IPS-18a (cell line): ENCODE results near the gene LYPD4.

Experiments
- H3K27ac ChIP-seq: one replicate; pipeline ENCODE4 v1.5.1; 2013; ENCODE audit warnings: low read length
- H3K27me3 ChIP-seq: one replicate; pipeline ENCODE4 v1.6.1; 2013; ENCODE audit warnings: mild to moderate bottlenecking, low read length; ENCODE audit not compliant: control insufficient read depth, insufficient read depth
- H3K36me3 ChIP-seq: one replicate; pipeline ENCODE4 v1.6.1; 2013; ENCODE audit warnings: low read depth, low read length; ENCODE audit not compliant: control insufficient read depth
- H3K4me1 ChIP-seq: one replicate; pipeline ENCODE4 v1.6.1; 2013; ENCODE audit warnings: low read depth, low read length; ENCODE audit not compliant: control insufficient read depth
- H3K4me3 ChIP-seq: one replicate; pipeline ENCODE4 v1.5.1; 2013; ENCODE audit warnings: low read length
- H3K9ac ChIP-seq: one replicate; pipeline ENCODE4 v1.6.1; 2013; ENCODE audit warnings: mild to moderate bottlenecking, low read length, moderate library complexity
- H3K9me3 ChIP-seq: one replicate; pipeline ENCODE4 v1.6.1; 2013; ENCODE audit warnings: low read depth, low read length; ENCODE audit not compliant: control insufficient read depth

Gene LYPD4

DNA sequence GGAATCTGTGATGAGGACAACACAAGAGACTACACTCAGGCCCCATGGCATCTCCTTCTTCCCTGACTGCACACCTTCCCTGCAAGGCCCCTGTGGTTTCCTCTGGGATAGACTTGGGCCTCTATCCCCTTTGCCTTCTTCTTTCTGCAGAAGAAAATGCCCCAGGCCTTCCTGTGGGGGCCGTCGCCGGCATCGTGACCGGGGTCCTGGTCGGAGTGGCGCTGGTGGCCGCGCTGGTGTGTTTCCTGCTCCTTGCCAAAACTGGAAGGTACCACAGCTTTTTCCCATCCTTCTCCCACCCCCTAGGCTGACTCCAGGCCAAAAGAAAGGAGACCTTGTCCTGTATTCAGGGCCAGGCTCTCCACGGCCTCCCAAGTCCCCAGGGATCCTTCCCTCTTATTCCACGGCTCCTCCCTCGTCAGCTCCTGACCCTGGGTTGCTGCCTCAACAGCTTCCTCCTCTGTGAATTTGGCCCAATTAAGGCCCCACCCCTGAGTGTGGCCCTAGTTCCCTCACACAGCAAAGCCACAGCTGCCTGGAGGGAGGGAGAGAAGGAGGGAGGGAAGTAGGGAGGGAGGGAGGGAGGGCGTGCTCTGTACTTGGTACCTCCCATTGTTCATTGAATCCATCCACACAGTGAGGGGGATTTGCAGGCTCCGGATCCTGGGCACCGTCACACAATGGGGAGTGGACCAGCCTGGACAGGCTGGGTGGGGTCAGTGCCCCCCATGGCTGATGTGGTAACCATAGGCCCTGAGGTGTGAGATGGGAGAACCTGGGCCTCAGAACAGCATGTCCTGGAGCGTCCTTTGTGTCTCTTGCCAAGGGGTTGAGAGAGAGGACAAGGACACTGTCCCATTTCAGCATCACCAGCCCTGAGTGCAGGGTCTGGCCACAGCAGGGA is 35.6 kb downstream of the LYPD4 start:
- H3K36me3 ChIP-seq, result no peaks in the 10 kb centered on the region
- peaks cover 8% of the 10 kb centered on the region for H3K27me3 ChIP-seq
- H3K4me3 ChIP-seq, result no peak overlapping the region
- no peak overlapping the region for H3K27ac ChIP-seq
- H3K4me1 ChIP-seq, result no peaks in the 10 kb centered on the region
- H3K9ac ChIP-seq, result no peak overlapping the region
- no peaks in the 10 kb centered on the region for H3K9me3 ChIP-seq

DNA sequence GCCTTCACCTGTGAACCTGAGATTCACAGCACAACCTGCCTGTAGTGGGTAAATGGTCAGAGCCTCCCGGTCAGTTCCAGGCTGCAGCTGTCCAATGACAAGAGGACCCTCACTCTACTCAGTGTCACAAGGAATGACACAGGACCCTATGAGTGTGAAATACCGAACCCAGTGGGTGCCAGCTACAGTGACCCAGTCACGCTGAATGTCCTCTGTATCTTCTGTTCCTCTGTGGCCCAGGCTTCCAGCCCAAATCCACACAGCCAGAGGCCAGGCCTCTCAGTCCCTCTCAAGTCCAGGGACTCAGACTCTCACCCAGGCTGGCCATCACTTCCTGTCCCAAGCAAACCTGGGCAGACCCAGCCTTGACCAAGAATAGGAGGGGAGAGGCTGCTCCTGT is 37.3 kb downstream of the LYPD4 start:
- Histone ChIP-seq H3K27ac (no peak overlapping the region), H3K4me3 (no peak overlapping the region), H3K4me1 (no peaks in the 10 kb centered on the region), H3K27me3 (no peaks in the 10 kb centered on the region), H3K9ac (no peak overlapping the region), H3K36me3 (no peaks in the 10 kb centered on the region), H3K9me3 (no peaks in the 10 kb centered on the region)

DNA sequence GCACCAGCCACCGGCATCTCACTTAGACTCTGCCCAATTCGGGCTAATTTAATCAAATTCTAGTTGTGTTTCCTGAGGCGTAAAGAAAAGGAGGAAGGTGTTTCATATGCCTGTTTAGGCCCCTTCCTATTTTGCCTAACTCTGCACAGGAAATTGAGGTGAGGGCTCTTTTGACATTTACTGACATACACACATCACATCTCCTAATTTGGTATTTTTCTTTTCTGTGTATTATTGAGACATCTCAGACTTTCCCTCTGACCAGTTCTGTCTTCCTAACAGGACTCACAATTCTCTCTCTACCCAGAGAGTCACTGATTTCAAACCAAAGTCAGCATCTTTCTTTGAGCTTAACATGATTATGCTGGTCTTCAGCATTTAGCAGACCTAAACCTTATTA is 40.1 kb downstream of the LYPD4 start:
- H3K4me3 ChIP-seq, result no peak overlapping the region
- H3K27me3 ChIP-seq, result no peaks in the 10 kb centered on the region
- no peaks in the 10 kb centered on the region for H3K9me3 ChIP-seq
- H3K27ac ChIP-seq, result no peak overlapping the region
- H3K36me3 ChIP-seq, result no peaks in the 10 kb centered on the region
- no peak overlapping the region for H3K9ac ChIP-seq
- no peaks in the 10 kb centered on the region for H3K4me1 ChIP-seq

DNA sequence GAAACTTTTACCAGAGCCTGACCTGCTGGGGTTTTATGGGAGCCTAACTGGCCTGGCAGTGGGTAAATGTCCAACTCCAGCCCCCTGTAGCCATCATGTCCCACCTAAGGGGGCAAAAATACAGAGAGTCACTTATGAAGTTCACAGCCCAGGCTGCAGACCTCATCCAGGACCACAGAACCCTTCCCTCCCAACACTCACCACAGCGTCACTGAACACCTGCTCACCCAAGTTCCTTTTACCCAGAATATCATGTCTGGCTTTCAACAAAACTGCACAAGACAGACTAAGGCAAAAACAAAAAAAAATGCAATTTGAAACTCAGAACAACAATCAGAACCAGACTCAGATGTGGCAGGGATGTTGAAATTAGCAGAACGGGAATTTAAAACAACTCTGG is 41.7 kb downstream of the LYPD4 start:
- Histone ChIP-seq H3K9me3 (no peaks in the 10 kb centered on the region), H3K27ac (no peak overlapping the region), H3K4me3 (no peak overlapping the region), H3K36me3 (no peaks in the 10 kb centered on the region), H3K27me3 (no peaks in the 10 kb centered on the region), H3K9ac (no peak overlapping the region), H3K4me1 (no peaks in the 10 kb centered on the region)

DNA sequence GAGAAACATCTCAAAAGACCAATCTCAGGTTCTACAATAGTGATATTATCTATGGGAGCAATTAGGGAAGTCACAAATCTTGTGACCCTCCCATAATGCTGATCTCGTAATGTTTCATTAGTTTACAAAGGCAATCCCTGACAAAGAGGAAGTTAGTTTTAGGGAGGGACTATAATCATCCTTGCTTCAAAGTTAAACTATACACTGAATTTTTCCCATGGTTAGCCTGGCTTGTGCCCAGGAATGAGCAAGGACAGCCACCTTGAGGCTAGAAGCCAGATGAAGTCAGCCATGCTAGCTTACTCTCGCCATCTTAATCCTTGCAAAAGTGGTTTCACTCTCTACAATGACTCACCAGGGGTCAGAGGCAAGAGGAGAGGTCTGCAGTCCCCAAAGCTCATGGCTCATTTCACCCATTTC is 42.7 kb downstream of the LYPD4 start:
- H3K9me3 ChIP-seq, result no peaks in the 10 kb centered on the region
- no peak overlapping the region for H3K27ac ChIP-seq
- no peaks in the 10 kb centered on the region for H3K4me1 ChIP-seq
- H3K27me3 ChIP-seq, result no peaks in the 10 kb centered on the region
- H3K9ac ChIP-seq, result no peak overlapping the region
- H3K4me3 ChIP-seq, result no peak overlapping the region
- H3K36me3 ChIP-seq, result no peaks in the 10 kb centered on the region

DNA sequence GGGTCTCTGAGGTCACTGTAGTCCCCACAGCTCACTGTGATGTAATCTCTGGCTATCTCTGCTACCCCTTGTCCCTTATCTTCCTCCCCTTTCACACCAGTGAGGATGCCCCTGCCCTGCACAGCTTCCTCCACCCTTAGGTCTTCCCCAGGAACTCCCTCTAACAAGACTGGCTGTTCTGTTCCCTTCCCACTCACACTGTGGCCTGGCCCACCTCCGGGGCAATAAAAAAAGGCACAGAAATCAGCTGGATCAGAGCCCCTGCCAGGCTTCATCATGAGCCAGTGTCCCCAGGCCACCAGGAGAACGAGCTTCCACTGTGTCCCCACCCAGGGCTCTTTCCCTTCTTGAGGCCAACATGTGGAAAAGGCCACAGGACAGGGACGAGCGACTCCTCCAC is 43.5 kb downstream of the LYPD4 start:
- no peak overlapping the region for H3K9ac ChIP-seq
- no peaks in the 10 kb centered on the region for H3K27me3 ChIP-seq
- no peaks in the 10 kb centered on the region for H3K9me3 ChIP-seq
- no peak overlapping the region for H3K4me3 ChIP-seq
- no peaks in the 10 kb centered on the region for H3K4me1 ChIP-seq
- H3K27ac ChIP-seq, result no peak overlapping the region
- H3K36me3 ChIP-seq, result no peaks in the 10 kb centered on the region

DNA sequence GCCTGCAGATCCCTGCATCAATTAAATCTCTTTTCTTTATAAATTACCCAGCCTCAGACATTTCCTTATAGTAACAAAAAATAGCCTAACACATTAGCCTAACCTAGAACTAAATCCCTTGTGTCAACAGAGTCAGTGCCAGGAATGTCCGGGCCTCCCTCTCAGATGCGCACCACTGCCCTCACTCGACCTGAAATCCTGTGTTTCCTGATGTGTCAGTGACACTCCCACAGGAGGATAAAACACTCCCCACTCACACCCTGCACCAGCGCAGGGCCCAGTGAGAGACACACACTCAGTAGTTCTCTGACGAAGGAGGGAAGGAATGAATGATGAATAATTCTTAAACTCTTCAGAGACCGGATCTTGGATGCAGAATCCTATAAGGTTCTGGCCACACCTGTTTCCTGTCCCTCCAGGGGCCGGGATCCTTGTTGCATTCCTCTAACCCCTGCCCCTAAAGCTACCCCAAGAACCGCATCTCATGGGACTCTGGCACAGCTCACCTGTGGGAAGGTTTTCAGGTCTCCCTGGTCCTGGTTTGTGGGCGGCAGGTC is 45.0 kb downstream of the LYPD4 start:
- Histone ChIP-seq H3K9me3 (no peaks in the 10 kb centered on the region), H3K4me1 (no peaks in the 10 kb centered on the region), H3K27ac (no peak overlapping the region), H3K36me3 (no peaks in the 10 kb centered on the region), H3K9ac (no peak overlapping the region), H3K4me3 (no peak overlapping the region), H3K27me3 (no peaks in the 10 kb centered on the region)

DNA sequence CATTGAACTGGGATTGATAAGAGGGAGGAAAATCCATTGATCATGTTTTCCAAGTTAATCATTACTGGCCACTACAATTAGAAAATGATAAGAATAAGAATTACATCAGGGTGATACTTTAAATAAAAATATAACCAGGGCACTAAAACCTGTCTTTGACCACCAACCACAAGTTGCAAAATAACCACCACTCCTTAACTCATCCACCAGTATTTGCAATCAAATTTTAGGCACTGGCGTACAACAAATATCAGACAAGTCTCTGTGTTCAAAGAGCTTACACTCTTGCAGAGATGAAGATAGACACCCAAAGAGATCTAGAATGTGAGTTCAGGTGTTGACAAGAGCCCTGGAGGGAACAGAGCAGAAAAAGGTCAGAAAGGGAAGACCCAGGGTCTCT is 47.6 kb downstream of the LYPD4 start:
- H3K9ac ChIP-seq, result no peak overlapping the region
- no peaks in the 10 kb centered on the region for H3K9me3 ChIP-seq
- H3K4me3 ChIP-seq, result no peak overlapping the region
- no peaks in the 10 kb centered on the region for H3K4me1 ChIP-seq
- H3K36me3 ChIP-seq, result no peaks in the 10 kb centered on the region
- H3K27me3 ChIP-seq, result peaks cover 4% of the 10 kb centered on the region
- no peak overlapping the region for H3K27ac ChIP-seq

DNA sequence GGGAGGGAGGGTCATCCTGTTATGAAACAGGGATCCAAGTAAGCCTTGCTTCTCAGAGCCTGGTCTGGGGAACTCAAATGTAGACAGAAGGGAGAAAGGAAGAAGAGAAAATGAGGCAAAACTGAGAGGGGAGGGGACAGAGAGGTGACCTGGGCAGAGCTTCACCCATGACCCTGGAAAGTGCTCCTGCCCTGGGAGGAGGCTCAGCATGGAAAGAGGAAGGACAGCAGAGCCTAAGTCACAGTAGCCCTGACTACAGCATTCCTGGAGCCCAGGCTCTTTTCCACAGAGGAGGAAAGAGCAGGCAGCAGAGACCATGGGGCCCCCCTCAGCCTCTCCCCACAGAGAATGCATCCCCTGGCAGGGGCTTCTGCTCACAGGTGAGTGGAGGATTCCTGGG is 48.1 kb downstream of the LYPD4 start, which contains the start of gene CEACAM3:
Gene CEACAM3 (plus strand): TSS at position 226 of the 400 bp plus-strand sequence. CDS start 91 bp downstream, at position 317.
- Histone ChIP-seq H3K4me1 (no peaks in the 10 kb centered on the region), H3K9ac (no peak within 1 kb of the TSS), H3K9me3 (no peaks in the 10 kb centered on the region), H3K27ac (no peak within 1 kb of the TSS), H3K36me3 (no peaks in the 10 kb centered on the region), H3K4me3 (no peak within 1 kb of the TSS), H3K27me3 (peaks cover 4% of the 10 kb centered on the region)

DNA sequence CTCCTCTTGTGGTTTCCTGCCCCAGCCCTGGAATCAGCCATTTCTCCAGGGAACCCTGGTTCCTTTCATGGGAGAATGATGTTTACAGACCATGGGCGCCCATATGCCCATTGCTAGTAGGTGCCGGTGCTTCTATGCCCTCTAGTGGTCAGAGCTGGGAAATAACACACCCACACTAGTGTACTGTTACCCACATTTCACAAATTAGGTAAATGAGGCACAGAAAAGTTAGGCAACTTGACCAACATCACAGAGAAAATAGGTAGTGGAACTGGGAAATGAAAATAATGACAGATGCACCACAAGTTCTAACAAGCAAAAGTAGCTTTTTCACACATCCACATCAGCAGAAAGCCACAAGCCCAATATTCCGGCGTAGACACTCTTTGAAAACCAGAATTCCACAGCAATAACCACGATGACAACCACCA is 49.4 kb downstream of the LYPD4 start:
- no peaks in the 10 kb centered on the region for H3K9me3 ChIP-seq
- no peak overlapping the region for H3K9ac ChIP-seq
- no peak overlapping the region for H3K4me3 ChIP-seq
- no peak overlapping the region for H3K27ac ChIP-seq
- peaks cover 4% of the 10 kb centered on the region for H3K27me3 ChIP-seq
- H3K4me1 ChIP-seq, result no peaks in the 10 kb centered on the region
- no peaks in the 10 kb centered on the region for H3K36me3 ChIP-seq

DNA sequence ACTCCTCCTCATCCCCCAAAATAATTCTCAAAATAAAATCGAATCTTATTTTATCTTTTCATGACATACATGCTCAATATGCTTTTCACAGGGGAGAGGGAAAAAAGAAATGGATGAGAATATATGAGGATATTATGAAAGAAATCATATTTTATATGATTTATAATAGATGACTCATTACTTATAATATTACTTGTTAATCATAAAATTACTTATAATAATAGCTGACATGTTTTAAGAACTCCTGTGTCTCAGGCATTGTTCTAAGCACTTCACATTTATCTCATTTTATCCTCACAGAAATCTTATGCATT is 51.1 kb downstream of the LYPD4 start:
- Histone ChIP-seq H3K4me1 (no peaks in the 10 kb centered on the region), H3K27me3 (peaks cover 4% of the 10 kb centered on the region), H3K27ac (no peak overlapping the region), H3K4me3 (no peak overlapping the region), H3K9ac (no peak overlapping the region), H3K9me3 (no peaks in the 10 kb centered on the region), H3K36me3 (no peaks in the 10 kb centered on the region)
